ENCODE measurements around the gene ESYT3.
"Not testable (repeated sequence)": the region's sequence is repeated elsewhere in the genome, so short reads cannot be mapped to it uniquely, and the experiment has no call there.

The ESYT3 gene

DNA sequence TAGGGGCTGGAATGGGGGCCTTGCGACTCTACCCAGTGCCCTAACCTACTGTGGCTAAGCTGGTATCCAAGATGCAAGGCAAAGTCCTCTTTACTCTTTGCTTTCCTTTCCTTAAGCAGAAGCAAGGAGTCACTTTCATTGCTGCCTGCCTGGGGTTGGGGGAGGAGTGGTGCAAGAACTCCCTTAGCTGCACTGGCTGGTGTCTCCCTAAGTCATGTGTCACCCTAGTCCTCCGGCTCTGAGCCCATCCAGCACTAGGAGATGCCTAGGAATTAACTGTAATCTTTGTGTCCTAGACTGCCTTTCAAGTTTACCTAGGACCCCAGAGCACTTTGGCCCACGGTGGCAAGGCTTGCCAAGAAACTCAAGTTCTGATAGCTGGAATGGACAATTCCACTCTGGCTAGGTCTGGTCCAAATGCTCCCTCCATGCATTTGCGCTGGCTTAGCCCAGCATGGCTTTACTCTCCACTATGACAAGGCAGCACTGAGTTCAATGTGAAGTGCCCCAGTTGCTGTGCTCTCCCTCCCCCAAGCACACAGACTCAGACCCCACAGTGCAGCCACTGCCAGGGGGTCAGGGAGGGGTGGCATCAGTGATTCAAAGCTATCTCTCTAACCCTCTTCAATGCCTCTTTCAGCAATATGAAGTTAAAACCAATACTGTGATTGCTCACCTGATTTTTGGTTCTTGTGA, 58.7 kb downstream of the ESYT3 start:
- no peak for DNase-seq (ENCODE audit: low read depth, low spot score)

DNA sequence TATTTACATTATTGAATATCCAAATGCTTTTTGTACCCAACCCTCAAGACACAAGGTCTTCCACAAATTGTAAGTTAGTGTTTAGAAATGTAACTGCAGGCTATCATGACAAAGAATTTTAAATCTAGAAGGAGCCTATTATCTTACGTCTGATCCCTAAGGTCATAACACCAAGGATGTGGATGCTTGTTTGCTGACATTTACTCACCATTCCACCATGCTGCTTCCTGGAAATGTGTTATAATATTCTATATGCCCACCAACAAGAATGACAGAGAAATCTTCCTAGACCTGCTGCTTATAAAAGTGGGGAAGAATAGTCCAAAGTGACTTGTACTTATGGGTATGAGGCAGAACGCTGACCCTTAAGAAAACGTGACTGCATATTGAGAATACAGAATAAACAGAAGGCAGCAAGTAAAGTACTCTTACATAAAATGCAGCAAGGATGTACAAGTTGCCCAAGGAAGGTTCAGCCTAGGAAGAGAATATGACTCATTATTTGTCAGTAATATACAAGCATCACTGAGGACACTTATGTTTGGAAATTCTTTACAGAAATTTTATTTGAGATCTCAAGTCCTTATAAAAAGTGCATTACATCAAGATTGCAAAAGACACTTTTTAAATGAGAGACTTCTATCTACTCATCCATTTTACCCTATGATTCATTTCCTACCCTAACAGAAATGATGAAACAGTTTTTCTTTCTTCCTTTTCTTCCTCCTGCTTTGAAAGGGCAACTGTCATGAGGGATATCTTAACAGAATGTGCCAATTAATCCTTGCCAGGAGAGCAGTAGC, 59.6 kb downstream of the ESYT3 start:
- no peak for DNase-seq (ENCODE audit: low read depth, low spot score)

- DNase-seq (ENCODE audit: low read depth, low spot score): no peak
Measured at GRCh38 chr3:138494607-138494929, 60.2 kb downstream of the ESYT3 start.

DNA sequence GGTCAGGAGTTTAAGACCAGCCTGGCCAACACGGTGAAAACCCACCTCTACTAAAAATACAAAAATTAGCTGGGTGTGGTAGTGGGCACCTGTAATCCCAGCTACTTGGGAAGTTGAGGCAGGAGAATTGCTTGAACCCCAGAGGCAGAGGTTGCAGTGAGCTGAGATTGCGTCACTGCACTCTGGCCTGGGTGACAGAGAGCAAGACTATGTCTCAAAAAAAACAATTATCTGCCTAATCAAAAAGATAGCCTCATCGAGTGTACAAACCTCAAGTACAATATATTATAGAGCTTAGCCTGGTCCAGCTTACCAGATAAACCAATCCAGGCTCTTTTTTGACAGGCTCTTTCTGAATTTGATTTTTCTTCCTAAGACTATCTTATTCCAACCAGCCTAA, 61.2 kb downstream of the ESYT3 start:
- not testable (repeated sequence) for DNase-seq (ENCODE audit: low read depth, low spot score)

DNA sequence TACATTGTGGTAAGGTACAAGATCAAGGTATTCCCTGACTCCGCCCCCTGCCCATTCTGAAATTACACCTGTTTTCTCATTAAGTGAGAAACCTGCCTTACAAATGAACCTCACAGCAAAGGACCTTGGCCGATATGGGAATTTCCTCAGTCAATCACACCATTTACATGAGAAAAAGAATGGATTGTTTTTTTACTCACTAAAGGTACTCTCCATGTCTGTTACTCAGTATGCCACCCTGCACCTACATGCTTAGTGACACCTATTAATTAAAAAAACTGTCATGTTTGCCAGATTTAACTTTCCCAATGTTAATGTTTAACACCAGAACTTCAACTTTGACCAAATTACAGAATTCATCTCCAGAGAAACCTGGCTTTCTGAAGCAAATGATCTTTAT, 62.0 kb downstream of the ESYT3 start:
- no peak for DNase-seq (ENCODE audit: low read depth, low spot score)

GRCh38 chr3:138497021-138497420, 62.6 kb downstream of the ESYT3 start:
- no peak for DNase-seq (ENCODE audit: low read depth, low spot score)

DNA sequence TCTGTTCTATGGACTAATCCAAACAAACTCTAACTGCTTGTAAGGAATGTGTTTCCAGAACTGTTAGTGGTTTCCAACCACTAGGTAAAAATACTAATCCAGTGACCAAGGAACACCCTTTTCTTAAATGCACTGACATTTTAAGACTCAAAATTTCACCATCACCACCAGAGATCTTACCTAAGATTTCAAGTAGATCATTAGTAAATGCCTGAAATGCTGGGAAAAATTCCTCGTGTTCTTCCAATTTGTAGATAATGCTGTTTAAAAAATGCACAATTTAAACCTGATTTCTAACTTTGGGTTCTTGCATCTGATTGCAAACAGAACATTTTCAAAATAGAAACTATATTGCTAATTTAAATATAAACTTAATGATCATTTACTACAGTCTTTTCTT, 63.4 kb downstream of the ESYT3 start:
- no peak for DNase-seq (ENCODE audit: low read depth, low spot score)

- no peak for DNase-seq (ENCODE audit: low read depth, low spot score)
Measured at GRCh38 chr3:138498991-138499390, 64.6 kb downstream of the ESYT3 start.

GRCh38 chr3:138507524-138507923, 73.1 kb downstream of the ESYT3 start:
- DNase-seq (ENCODE audit: low read depth, low spot score): no peak

DNA sequence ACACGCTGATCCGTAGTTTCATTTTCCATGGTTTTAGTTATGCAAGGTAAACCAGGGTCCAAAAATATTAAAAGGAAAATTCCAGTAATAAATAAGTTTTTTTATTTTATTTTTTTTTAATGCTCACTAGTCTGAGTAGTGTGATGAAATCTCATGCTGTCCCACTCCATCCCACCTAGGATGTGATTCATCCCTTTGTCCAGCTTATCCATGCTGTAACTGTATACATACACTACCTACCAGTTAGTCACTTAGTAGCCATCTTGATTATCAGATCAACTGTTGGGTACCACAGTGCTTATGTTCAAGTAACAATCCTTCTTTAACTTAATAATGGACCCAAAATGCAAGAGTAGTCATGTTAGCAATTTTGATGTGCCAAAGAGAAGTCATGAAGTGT, 75.2 kb downstream of the ESYT3 start:
- no peak for DNase-seq (ENCODE audit: low read depth, low spot score)

DNA sequence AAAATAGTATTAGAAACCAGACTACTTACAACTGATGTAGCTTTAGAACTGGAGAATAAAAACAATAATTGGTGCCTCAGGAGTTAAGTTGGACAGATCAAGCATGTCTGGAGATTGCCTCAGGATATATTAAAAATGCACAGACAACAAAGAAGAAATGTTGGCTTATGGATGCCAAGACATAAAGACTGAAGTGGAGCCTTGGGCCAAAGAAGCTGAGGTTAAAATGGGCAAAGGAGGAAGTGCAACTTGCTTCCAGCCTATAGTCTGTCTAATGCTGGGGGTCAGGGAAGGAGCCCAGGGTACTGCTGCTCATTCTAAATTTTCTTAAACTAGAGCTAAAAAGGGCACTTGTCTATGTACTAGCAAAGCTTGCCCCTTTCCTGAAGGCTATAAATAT, 77.5 kb downstream of the ESYT3 start:
- no peak for DNase-seq (ENCODE audit: low read depth, low spot score)

DNA sequence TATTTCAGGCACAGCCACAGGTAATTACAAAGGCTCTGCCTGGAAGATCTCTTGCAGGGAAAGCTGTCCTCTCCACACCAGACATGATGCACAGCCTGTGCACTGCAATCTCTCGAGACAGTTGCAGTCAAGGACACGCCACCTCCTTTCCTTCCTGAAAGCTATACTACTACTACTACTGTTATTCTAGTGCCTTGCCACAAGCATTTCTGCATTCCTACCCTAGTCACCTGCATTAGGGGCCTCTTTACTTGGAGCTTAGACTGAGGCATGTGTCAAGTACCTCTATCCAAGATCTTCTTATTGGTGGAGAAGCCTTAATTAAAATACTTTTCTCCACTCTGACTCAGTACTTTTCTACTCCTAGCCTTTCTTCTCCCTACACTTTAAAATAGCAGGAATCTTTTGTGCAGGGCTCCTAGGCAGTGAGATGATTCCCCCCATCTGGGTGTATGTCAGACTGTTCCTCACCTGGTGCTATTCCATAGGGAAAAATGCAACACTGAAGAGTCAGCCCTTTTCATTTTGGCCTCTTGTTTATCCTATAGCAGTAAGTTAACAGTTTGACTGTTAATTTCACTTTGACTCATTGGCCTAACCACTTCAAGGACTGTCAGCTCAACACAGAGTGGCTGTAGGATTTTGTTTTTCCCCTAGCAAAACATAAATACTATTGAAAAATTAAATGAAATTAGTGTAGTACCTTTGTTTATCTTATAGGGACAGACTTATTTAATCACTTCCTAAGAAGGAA, 78.9 kb downstream of the ESYT3 start:
- no peak for DNase-seq (ENCODE audit: low read depth, low spot score)

DNA sequence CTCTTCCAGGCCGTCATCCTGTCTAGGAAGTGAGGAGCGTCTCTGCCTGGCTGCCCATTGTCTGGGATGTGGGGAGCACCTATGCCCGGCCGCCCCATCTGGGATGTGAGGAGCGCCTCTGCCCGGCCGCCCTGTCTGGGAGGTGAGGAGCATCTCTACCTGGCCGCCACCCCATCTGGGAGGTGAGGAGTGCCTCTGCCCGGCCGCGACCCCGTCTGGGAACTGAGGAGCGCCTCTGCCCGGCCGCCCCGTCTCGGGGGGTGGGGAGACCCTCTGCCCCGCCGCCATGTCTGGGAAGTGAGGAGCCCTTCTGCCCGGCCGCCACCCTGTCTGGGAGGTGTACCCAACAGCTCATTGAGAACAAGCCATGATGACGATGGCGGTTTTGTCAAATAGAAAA, 87.0 kb downstream of the ESYT3 start:
- not testable (repeated sequence) for DNase-seq (ENCODE audit: low read depth, low spot score)

All from iPS DF 19.7 (cell line).